NCI-H2171 (cell line): Measurements from ENCODE around the gene COG2.
"Not testable (repeated sequence)": the region's sequence is repeated elsewhere in the genome, so short reads cannot be mapped to it uniquely, and the experiment has no call there.

ENCODE experiments used
- DNase-seq: peaks from one replicate; lab custom pipeline; 2025; lab: John Stamatoyannopoulos, UW

COG2 gene

DNA sequence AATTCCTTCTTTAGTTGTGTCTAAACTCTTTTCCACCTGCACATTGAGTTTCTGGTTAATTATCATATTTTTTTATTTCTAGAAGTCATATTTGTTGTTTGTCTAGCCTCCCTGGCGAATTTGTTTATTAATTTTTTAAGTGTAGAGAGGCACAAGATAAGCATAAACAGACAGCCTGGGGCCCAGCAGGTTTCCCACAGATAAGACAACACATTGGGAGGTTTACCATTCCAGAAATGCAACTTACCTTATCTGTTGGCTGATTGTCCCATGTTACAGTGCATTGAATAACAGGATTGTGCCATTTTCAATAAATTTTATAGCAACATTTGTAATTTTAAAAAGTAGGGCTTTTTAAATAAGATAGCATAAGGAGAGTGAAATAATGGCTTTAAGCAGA lies 34.9 kb downstream of the COG2 start:
- no peak for DNase-seq

DNA sequence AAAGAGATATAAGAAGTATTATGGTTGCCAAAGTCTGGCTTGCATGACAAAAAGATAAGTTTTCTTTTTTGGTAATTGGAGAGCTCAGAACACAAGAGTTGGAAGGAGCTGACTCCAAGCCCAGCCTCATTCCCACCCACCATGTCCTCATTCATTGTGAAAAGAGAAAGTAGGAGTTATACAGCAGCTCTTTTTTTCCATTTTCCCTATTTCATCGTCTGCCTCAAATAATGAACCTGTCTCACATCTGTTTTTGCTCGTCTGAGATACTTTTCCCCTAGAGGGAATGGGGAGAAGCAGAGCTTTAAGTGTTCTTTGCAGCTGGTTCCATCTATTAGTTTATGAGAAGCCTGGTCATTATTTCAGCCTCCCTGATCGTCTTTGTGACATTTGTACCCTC lies 36.9 kb downstream of the COG2 start:
- no peak for DNase-seq

GRCh38 chr1:230679825-230680224 lies 37.5 kb downstream of the COG2 start:
- no peak for DNase-seq

DNA sequence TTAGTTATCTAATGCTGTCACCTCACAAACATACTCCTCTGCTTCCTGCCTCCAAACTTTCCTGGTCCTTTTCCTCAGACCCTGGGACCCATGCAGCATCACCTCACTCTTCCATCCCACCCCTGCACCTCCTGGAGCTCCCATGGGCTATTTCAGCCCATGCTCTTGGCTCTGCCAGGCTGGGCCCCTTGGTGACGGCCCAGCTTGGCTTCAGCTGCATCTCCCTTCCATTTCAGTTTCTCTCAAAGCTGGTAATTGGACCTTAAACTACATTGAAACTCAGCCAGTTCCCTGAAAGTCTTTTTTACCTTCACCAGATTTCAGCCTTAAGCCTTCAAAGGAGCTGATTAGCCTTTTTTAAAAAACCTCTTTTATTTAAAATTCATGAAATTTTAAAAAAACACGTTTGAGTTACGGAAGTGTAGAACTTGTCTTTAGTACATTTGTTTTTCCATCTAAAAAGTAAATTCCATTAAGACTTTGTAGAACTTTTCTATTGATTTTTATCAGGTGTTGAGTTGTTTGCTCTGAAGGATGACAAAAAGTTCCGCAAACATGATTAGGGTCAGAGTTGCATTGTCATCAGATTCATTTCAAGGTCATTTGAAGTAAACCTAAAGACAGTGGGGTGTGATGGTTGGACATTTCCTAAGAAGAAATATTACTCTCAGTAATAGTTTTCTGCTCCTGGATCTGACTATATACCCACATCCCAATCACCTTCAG lies 38.2 kb downstream of the COG2 start:
- no peak for DNase-seq

DNA sequence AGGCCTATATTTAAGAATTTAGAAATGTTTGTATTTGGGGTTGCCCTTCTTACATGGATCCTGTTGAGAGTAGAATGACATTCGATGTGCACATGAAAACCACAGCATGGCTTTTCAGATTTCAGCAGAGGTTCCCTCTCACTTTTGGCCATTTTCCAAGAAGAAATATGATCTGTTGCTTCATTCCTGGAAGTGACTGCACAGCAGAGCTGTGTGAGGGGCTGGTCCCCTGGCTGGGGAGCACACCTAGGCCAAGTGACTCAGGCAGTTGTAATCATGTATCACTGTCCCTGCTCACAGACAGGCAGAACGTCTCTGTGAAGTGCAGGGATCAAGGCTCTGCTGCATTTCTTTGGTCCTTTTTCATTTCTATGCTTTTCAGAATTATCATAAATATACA lies 39.3 kb downstream of the COG2 start:
- peak; percentile 91 for DNase-seq

GRCh38 chr1:230682274-230682673 lies 40.0 kb downstream of the COG2 start:
- DNase-seq, result peak; percentile 94

DNA sequence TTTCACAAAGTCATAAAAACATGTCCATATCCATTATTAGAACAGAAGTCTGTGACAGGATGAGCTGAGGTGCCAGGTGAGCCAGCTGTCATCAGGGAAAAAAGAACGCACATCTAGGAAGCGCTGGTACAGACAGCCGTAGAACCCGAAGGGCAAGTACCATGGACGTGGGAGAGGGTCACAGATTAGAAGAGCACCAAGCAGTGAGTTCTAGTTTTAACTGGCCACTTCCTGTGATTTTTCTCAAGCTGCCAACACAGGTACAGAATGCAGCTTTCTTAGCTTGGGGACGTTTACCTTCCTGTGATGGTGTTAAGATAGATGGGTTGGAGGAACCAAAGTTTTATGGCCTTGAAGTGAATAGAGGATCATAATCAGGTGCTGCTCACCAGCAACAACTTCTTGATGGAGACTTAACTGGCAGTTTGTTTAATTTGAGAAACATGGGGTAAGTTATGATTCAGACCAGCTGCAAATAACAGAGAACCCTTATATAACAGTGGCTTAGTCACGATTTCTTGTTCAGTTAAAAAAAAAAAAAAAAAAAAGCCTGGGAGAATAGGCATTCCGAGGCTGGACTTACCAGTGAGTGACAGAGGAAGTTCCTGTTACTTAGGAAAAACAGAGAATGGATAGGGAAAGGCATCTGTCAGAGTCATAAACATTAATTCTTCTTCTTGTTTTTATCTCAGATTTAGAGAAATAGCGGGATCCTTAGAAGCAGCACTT lies 40.8 kb downstream of the COG2 start:
- DNase-seq, result peak; percentile 25

DNA sequence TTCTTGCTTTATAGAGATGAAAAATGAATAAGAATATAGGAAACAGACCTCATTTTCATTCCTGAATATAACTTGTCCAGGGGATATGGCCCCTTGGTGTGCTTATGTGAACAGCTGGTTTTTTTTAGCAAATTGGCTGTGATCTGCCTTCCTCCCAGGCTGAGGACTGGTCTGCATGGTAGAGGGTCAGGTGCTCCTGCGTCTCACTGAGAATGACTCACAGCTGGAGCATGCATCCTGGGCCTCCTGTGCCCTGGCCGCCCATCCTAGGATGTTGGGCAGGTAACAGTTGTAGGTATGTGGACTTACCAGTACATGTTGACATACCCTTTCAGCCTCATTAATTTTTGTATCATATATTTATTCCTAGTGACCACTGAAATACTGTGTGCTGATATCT lies 41.9 kb downstream of the COG2 start:
- no peak for DNase-seq

GRCh38 chr1:230684998-230685397 lies 42.7 kb downstream of the COG2 start:
- no peak for DNase-seq

DNA sequence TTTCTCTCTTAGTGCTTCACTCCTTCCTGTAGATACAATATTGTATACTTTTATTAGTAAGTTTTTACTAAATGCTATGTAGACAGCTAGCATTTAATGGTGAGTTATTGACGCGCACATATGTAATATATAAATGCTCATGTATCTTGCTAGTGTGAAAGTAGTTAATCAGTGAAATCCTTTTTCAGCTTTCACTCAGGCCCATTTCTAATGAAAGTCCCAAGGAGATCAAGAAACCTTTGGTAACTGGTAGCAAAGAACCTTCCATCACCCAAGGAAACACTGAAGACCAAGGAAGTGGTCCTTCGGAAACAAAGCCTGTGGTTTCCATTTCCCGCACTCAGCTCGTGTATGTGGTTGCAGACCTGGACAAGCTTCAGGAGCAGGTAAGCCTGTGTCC lies 44.5 kb downstream of the COG2 start:
- DNase-seq, result no peak

DNA sequence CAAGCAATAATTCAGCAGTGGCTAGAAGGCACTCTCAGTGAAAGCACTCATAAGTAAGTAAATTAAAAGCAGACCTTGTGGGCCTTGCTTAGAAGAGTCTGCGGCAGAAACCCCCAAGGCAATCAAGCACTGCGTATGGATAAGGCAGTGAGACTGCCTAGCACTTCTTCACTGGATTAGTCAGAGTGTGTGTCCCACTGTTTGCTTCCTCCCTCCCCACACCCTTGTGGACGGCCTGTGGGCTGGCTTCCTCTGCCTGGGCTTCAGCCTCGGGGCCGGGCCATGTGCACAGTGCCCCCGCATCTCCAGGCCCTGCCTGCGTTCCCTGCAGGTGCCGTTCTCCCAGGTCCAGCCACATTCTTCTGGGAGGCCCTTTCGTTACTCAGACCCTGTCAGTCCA lies 47.8 kb downstream of the COG2 start:
- DNase-seq, result no peak

GRCh38 chr1:230691615-230692014 lies 49.3 kb downstream of the COG2 start:
- DNase-seq, result no peak

GRCh38 chr1:230693221-230693620 lies 50.9 kb downstream of the COG2 start:
- no peak for DNase-seq

- no peak for DNase-seq
Measured at GRCh38 chr1:230693777-230694176, 51.5 kb downstream of the COG2 start.

- no peak for DNase-seq
Measured at GRCh38 chr1:230694464-230694863, 52.2 kb downstream of the COG2 start.

GRCh38 chr1:230694991-230695390 lies 52.7 kb downstream of the COG2 start:
- no peak for DNase-seq

- DNase-seq, result no peak
Measured at GRCh38 chr1:230696218-230696617, 53.9 kb downstream of the COG2 start.

GRCh38 chr1:230696722-230697437 lies 54.6 kb downstream of the COG2 start:
- no peak for DNase-seq

DNA sequence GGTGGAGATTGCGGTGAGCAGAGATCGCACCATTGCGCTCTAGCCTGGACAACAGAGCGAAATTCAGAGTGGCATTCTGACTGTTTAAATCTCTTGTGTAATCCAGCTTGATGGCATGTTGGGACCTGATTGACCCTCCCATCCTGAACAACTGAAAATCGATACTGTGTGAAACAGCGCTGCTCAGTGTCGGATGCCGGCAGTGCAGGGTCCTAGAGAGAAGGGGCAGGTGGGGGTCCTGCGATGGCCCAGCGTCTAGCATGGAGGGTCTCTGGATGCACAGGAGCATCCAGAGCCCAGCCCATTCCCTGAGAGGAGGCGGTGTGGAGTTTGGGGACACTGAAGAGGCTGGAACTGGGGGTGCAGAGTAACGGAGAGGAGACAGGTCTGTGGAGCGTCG lies 55.8 kb downstream of the COG2 start:
- no peak for DNase-seq

GRCh38 chr1:230698964-230699363 lies 56.7 kb downstream of the COG2 start:
- DNase-seq, result not testable (repeated sequence)

- DNase-seq, result no peak
Measured at GRCh38 chr1:230699716-230700115, 57.4 kb downstream of the COG2 start.

DNA sequence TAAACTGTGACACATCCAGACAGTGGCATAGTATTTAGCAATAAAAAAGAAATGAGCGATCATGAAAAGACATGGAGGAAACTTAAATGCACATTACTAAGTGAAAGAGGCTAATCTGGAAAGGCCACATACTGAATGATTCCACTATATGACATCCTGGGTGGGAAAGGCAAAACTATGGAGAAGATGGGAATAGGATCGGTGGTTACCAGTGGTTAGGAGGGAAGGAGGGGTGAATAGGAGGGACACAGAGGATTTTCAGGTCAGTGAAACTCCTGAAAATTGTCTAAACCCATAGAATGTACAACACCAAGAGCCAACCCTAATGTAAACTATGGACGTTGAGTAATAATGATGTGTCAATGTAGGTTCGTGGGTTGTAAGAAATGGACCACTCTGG lies 57.9 kb downstream of the COG2 start:
- no peak for DNase-seq

- DNase-seq, result no peak
Measured at GRCh38 chr1:230701434-230701833, 59.2 kb downstream of the COG2 start.
